ENCODE measurements around the gene RPS26.

DNA sequence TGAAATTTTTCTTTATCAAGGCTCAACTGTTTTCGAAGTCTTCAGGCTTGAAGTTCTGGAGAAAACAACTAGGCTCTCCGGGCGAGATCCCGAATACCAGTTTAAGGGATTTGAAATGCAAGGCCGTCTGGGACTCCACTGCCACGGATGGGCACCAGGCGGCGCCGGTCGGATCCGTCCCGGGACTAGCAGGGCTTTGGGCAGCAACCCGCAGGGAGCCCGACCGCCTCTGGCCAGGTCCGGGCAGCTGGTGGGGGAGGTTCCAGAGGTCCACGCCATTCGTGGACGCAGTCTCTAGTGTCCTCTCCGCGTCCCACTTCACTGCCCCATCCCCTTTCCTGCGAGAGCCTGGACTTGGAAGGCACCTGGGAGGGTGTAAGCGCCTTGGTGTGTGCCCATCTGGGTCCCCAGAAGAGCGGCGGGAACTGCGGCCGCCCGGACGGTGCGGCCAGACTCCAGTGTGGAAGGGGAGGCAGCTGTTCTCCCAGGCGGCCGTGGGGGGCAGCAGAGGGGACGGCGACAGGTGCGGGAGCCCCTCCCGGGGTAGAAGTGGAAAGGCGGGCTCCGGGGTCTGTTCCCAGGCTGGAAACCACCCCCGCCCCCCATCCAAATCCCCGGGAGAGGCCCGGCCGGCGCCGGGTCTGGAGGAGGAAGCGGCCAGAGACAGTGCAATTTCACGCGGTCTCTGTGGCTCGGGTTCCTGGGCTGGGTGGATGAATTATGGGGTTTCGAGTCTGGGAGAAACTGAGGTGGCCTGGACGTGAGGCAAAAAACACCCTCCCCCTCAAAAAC, 37.4 kb downstream of the RPS26 start:
- TF ChIP-seq EP300 (IDR thresholded peaks at IDR 0.05): no peak
- TF ChIP-seq, protein P1, sequence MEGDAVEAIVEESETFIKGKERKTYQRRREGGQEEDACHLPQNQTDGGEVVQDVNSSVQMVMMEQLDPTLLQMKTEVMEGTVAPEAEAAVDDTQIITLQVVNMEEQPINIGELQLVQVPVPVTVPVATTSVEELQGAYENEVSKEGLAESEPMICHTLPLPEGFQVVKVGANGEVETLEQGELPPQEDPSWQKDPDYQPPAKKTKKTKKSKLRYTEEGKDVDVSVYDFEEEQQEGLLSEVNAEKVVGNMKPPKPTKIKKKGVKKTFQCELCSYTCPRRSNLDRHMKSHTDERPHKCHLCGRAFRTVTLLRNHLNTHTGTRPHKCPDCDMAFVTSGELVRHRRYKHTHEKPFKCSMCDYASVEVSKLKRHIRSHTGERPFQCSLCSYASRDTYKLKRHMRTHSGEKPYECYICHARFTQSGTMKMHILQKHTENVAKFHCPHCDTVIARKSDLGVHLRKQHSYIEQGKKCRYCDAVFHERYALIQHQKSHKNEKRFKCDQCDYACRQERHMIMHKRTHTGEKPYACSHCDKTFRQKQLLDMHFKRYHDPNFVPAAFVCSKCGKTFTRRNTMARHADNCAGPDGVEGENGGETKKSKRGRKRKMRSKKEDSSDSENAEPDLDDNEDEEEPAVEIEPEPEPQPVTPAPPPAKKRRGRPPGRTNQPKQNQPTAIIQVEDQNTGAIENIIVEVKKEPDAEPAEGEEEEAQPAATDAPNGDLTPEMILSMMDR (IDR thresholded peaks at IDR 0.05): peak; percentile 66 to 89 (median 82)

All from upper lobe of left lung (tissue), 4 donors.